Activated CD4-positive, alpha-beta memory T cell treated with anti-CD3 and anti-CD28 coated beads, Interleukin-2, amount 10 ng/mL, durations not matched to agents 7 days and 5 days (primary cell): ENCODE measurements around the gene ALKBH2. TPM values are rescaled to one million over a fixed set of nuclear protein-coding genes. Genes with fewer than 3 reads are reported as not detected.
A peak's percentile ranks its signal among the peaks of the same experiment; 100 is the strongest.

ENCODE experiments used
- CTCF ChIA-PET: fragments of 350-600 bp; sonication (Branson Sonifier 250); formaldehyde crosslinking; loops from one replicate; lab custom pipeline; 2021; ENCODE audit warnings: antibody characterized with exemption, inconsistent platforms; lab: Charles Lee
- POLR2A ChIA-PET: fragments of 350-600 bp; sonication (Branson Sonifier 250); formaldehyde crosslinking; loops from one replicate; lab custom pipeline; 2021; ENCODE audit warnings: antibody characterized with exemption; lab: Charles Lee
- DNase-seq: peaks from one replicate; pipeline ENCODE4 v3.0.0-alpha.2; 2020
- H3K27ac Mint-ChIP-seq: one replicate; pipeline ENCODE4 v1.8.0; 2021; ENCODE audit warnings: mild to moderate bottlenecking, mixed read lengths
- H3K27me3 Mint-ChIP-seq: one replicate; pipeline ENCODE4 v1.8.0; 2021; ENCODE audit warnings: mixed read lengths
- H3K36me3 Mint-ChIP-seq: one replicate; pipeline ENCODE4 v1.8.0; 2021; ENCODE audit warnings: low read depth, mixed read lengths
- H3K4me1 Mint-ChIP-seq: one replicate; pipeline ENCODE4 v1.8.0; 2021; ENCODE audit warnings: mixed read lengths
- H3K4me3 Mint-ChIP-seq: one replicate; pipeline ENCODE4 v1.8.0; 2021; ENCODE audit warnings: mild to moderate bottlenecking, mixed read lengths
- H3K9me3 Mint-ChIP-seq: one replicate; pipeline ENCODE4 v1.8.0; 2021; ENCODE audit warnings: mixed read lengths
- total RNA-seq, 2 experiments: library from RNA; stranded (reverse); gene quantifications; one replicate each; pipeline ENCODE4 v1.2.3, GENCODE V29; 2021

The ALKBH2 gene
- total RNA-seq, 2 experiments from 2014 or later, result 8.2 to 8.7 TPM

- H3K36me3 Mint-ChIP-seq, result no peaks in the 10 kb centered on the region
- H3K4me3 Mint-ChIP-seq, result no peak overlapping the region
- no peaks in the 10 kb centered on the region for H3K9me3 Mint-ChIP-seq
- DNase-seq, result no peak
- H3K27me3 Mint-ChIP-seq, result no peaks in the 10 kb centered on the region
- H3K27ac Mint-ChIP-seq, result no peak overlapping the region
- ChIA-PET POLR2A (no interaction called here), CTCF (interaction anchor here (5.1 kb wide), 1 partner anchor 13 kb away, joined by 19 read pairs; no protein-coding TSS in a partner anchor)
- H3K4me1 Mint-ChIP-seq, result no peaks in the 10 kb centered on the region
Observed at GRCh38 chr12:109124878-109125648, 31.8 kb upstream of the ALKBH2 start.

- H3K36me3 Mint-ChIP-seq, result no peaks in the 10 kb centered on the region
- CTCF ChIA-PET, result no interaction called here
- POLR2A ChIA-PET, result no interaction called here
- H3K4me3 Mint-ChIP-seq, result no peak overlapping the region
- H3K27ac Mint-ChIP-seq, result no peak overlapping the region
- H3K27me3 Mint-ChIP-seq, result no peaks in the 10 kb centered on the region
- no peaks in the 10 kb centered on the region for H3K9me3 Mint-ChIP-seq
- no peaks in the 10 kb centered on the region for H3K4me1 Mint-ChIP-seq
- no peak for DNase-seq
Observed at GRCh38 chr12:109121346-109121880, 28.1 kb upstream of the ALKBH2 start.

- Mint-ChIP-seq H3K9me3 (no peaks in the 10 kb centered on the region), H3K36me3 (no peaks in the 10 kb centered on the region), H3K4me1 (peaks cover 2% of the 10 kb centered on the region), H3K27me3 (no peaks in the 10 kb centered on the region), H3K4me3 (no peak overlapping the region), H3K27ac (no peak overlapping the region)
- ChIA-PET POLR2A (interaction anchor here (1.2 kb wide), 1 partner anchor 9 kb away, joined by 3 read pairs; no protein-coding TSS in a partner anchor), CTCF (interaction anchor here (1.8 kb wide), 1 partner anchor 9 kb away, joined by 12 read pairs; no protein-coding TSS in a partner anchor)
- DNase-seq, result no peak
Observed at GRCh38 chr12:109120557-109120956, 27.3 kb upstream of the ALKBH2 start.

- Mint-ChIP-seq H3K9me3 (no peaks in the 10 kb centered on the region), H3K27me3 (no peaks in the 10 kb centered on the region), H3K4me3 (no peak overlapping the region), H3K27ac (no peak overlapping the region), H3K36me3 (no peaks in the 10 kb centered on the region), H3K4me1 (peaks cover 2% of the 10 kb centered on the region)
- CTCF ChIA-PET, result interaction anchor here (1.8 kb wide), 1 partner anchor 8 kb away, joined by 12 read pairs; no protein-coding TSS in a partner anchor
- DNase-seq, result no peak
- POLR2A ChIA-PET, result interaction anchor here (1.2 kb wide), 1 partner anchor 8 kb away, joined by 3 read pairs; no protein-coding TSS in a partner anchor
Observed at GRCh38 chr12:109120095-109120494, 26.8 kb upstream of the ALKBH2 start.

GRCh38 chr12:109116611-109116949 is 23.3 kb upstream of the ALKBH2 start:
- Mint-ChIP-seq H3K27me3 (no peaks in the 10 kb centered on the region), H3K36me3 (no peaks in the 10 kb centered on the region), H3K9me3 (no peaks in the 10 kb centered on the region), H3K27ac (no peak overlapping the region), H3K4me1 (peaks cover 6% of the 10 kb centered on the region), H3K4me3 (no peak overlapping the region)
- ChIA-PET CTCF (interaction anchor here (0.6 to 1.7 kb wide), 2 partner anchors 155 to 277 kb away, joined by 3 read pairs; no protein-coding TSS in a partner anchor), POLR2A (no interaction called here)
- no peak for DNase-seq

- H3K27me3 Mint-ChIP-seq, result no peaks in the 10 kb centered on the region
- POLR2A ChIA-PET, result no interaction called here
- H3K36me3 Mint-ChIP-seq, result no peaks in the 10 kb centered on the region
- H3K4me3 Mint-ChIP-seq, result no peak within 1 kb of the TSS
- H3K27ac Mint-ChIP-seq, result no peak within 1 kb of the TSS
- peaks cover 6% of the 10 kb centered on the region for H3K4me1 Mint-ChIP-seq
- no peak for DNase-seq
- CTCF ChIA-PET, result interaction anchor here (0.6 to 1.7 kb wide), 2 partner anchors 154 to 278 kb away, joined by 3 read pairs; no protein-coding TSS in a partner anchor
- no peaks in the 10 kb centered on the region for H3K9me3 Mint-ChIP-seq
Observed at GRCh38 chr12:109115758-109116610, 22.7 kb upstream of the ALKBH2 start, which contains the start of gene ACACB. Gene ACACB (plus strand): TSS chr12:109116587. CDS start chr12:109139406, 22,819 bp downstream.

GRCh38 chr12:109115404-109115757 is 22.1 kb upstream of the ALKBH2 start:
- H3K9me3 Mint-ChIP-seq, result no peaks in the 10 kb centered on the region
- peaks cover 3% of the 10 kb centered on the region for H3K36me3 Mint-ChIP-seq
- no peak for DNase-seq
- H3K4me1 Mint-ChIP-seq, result peaks cover 9% of the 10 kb centered on the region
- ChIA-PET CTCF (interaction anchor here (1.7 kb wide), 1 partner anchor 278 kb away, joined by 3 read pairs; no protein-coding TSS in a partner anchor), POLR2A (no interaction called here)
- H3K4me3 Mint-ChIP-seq, result no peak overlapping the region
- no peaks in the 10 kb centered on the region for H3K27me3 Mint-ChIP-seq
- H3K27ac Mint-ChIP-seq, result no peak overlapping the region

- CTCF ChIA-PET, result interaction anchor here (0.7 kb wide), 1 partner anchor 261 kb away, joined by 3 read pairs; no protein-coding TSS in a partner anchor
- Mint-ChIP-seq H3K27me3 (no peaks in the 10 kb centered on the region), H3K9me3 (no peaks in the 10 kb centered on the region), H3K36me3 (peaks cover 6% of the 10 kb centered on the region), H3K4me3 (no peak overlapping the region), H3K4me1 (peaks cover 11% of the 10 kb centered on the region), H3K27ac (no peak overlapping the region)
- no peak for DNase-seq
- POLR2A ChIA-PET, result no interaction called here
Observed at GRCh38 chr12:109114644-109115043, 21.4 kb upstream of the ALKBH2 start.

- no peak for DNase-seq
- H3K27ac Mint-ChIP-seq, result no peak overlapping the region
- H3K9me3 Mint-ChIP-seq, result no peaks in the 10 kb centered on the region
- H3K4me3 Mint-ChIP-seq, result no peak overlapping the region
- POLR2A ChIA-PET, result no interaction called here
- peaks cover 11% of the 10 kb centered on the region for H3K4me1 Mint-ChIP-seq
- H3K36me3 Mint-ChIP-seq, result peaks cover 10% of the 10 kb centered on the region
- CTCF ChIA-PET, result interaction anchor here (0.6 to 0.7 kb wide), 2 partner anchors 262 to 272 kb away, joined by 3 read pairs; no protein-coding TSS in a partner anchor
- H3K27me3 Mint-ChIP-seq, result no peaks in the 10 kb centered on the region
Observed at GRCh38 chr12:109113661-109114321, 20.5 kb upstream of the ALKBH2 start.

- CTCF ChIA-PET, result interaction anchor here (0.6 to 2.1 kb wide), 13 partner anchors 7 to 536 kb away, joined by 3 to 19 read pairs (median 5); partner anchors contain the start of gene ALKBH2
- no peaks in the 10 kb centered on the region for H3K27me3 Mint-ChIP-seq
- no peak overlapping the region for H3K4me3 Mint-ChIP-seq
- H3K4me1 Mint-ChIP-seq, result peaks cover 11% of the 10 kb centered on the region
- POLR2A ChIA-PET, result no interaction called here
- H3K9me3 Mint-ChIP-seq, result no peaks in the 10 kb centered on the region
- peaks cover 14% of the 10 kb centered on the region for H3K36me3 Mint-ChIP-seq
- DNase-seq, result no peak
- H3K27ac Mint-ChIP-seq, result no peak overlapping the region
Observed at GRCh38 chr12:109112720-109113465, 19.6 kb upstream of the ALKBH2 start.

- no peaks in the 10 kb centered on the region for H3K27me3 Mint-ChIP-seq
- H3K36me3 Mint-ChIP-seq, result peaks cover 18% of the 10 kb centered on the region
- peak; percentile 61 for DNase-seq
- H3K27ac Mint-ChIP-seq, result peak overlapping the region; percentile 63
- CTCF ChIA-PET, result interaction anchor here (0.7 to 2.1 kb wide), 13 partner anchors 9 to 447 kb away, joined by 3 to 24 read pairs (median 5); no protein-coding TSS in a partner anchor
- POLR2A ChIA-PET, result interaction anchor here (1.4 kb wide), 1 partner anchor 10 kb away, joined by 4 read pairs; no protein-coding TSS in a partner anchor
- H3K4me3 Mint-ChIP-seq, result peak overlapping the region; percentile 66
- peaks cover 11% of the 10 kb centered on the region for H3K4me1 Mint-ChIP-seq
- H3K9me3 Mint-ChIP-seq, result no peaks in the 10 kb centered on the region
Observed at GRCh38 chr12:109110988-109111495, 17.8 kb upstream of the ALKBH2 start.
